CD14-positive monocyte (primary cell): ENCODE results near the gene PCDHGA10. TPM values are rescaled to one million over a fixed set of nuclear protein-coding genes. Genes with fewer than 3 reads are reported as not detected.
"Not testable (repeated sequence)": the region's sequence is repeated elsewhere in the genome, so short reads cannot be mapped to it uniquely, and the experiment has no call there.

Experiments used
- DNase-seq, 3 donors: peaks; one replicate each; pipeline ENCODE4 v3.0.0-alpha.2; 2011 to 2022
- H2AFZ ChIP-seq: 2 replicates; pipeline ENCODE4 v1.6.0; 2012; ENCODE audit warnings: mild to moderate bottlenecking, low read depth, low read length, inconsistent platforms; ENCODE audit not compliant: insufficient read depth, poor library complexity, severe bottlenecking
- H3K27ac ChIP-seq, 2 donors: 1 replicate in 1 of 2; 2 replicates in 1 of 2; pipeline ENCODE4 v1.5.1; 2012 to 2013; ENCODE audit warnings: low read length in 2 of 2, control low read depth in 1 of 2, inconsistent platforms in 1 of 2, low read depth in 1 of 2, mild to moderate bottlenecking in 1 of 2
- H3K27me3 ChIP-seq, 2 donors: one replicate each; pipeline versions ENCODE4 v1.6.0 to v1.6.1; 2011 to 2013; ENCODE audit warnings: low read length in 2 of 2; ENCODE audit not compliant: control insufficient read depth in 2 of 2, insufficient read depth in 2 of 2
- H3K36me3 ChIP-seq, 2 donors: replicated peaks in 1 of 2; 1 replicate in 1 of 2; 2 replicates in 1 of 2; pipeline versions ENCODE4 v1.5.1 to v1.6.1; 2012 to 2013; ENCODE audit warnings: low read length in 2 of 2, control low read depth in 1 of 2, inconsistent platforms in 1 of 2, mild to moderate bottlenecking in 1 of 2; ENCODE audit not compliant: insufficient read depth in 2 of 2, control insufficient read depth in 1 of 2
- H3K4me1 ChIP-seq, 2 donors: 1 replicate in 1 of 2; 2 replicates in 1 of 2; pipeline versions ENCODE4 v1.5.1 to v1.6.1; 2012 to 2013; ENCODE audit warnings: low read length in 2 of 2, control low read depth in 1 of 2, inconsistent platforms in 1 of 2, mild to moderate bottlenecking in 1 of 2, moderate library complexity in 1 of 2; ENCODE audit not compliant: insufficient read depth in 2 of 2, control insufficient read depth in 1 of 2
- H3K4me2 ChIP-seq: replicated peaks from 2 replicates; pipeline ENCODE3; 2012; ENCODE audit warnings: low read length, moderate library complexity, mild to moderate bottlenecking; ENCODE audit not compliant: poor library complexity, severe bottlenecking; ENCODE audit errors: extremely low read depth
- H3K4me3 ChIP-seq, 3 experiments: fragments of 200-600 bp in 1 of 3; sonication (generic) in 1 of 3; replicated peaks in 1 of 3; 1 replicate in 2 of 3; 2 replicates in 1 of 3; pipeline ENCODE4 v1.5.1; 2011 to 2013; ENCODE audit warnings: low read length in 3 of 3, mild to moderate bottlenecking in 3 of 3, control low read depth in 2 of 3, low read depth in 2 of 3, inconsistent platforms in 1 of 3, moderate library complexity in 1 of 3
- H3K79me2 ChIP-seq: 2 replicates; pipeline ENCODE4 v1.6.0; 2012; ENCODE audit warnings: mild to moderate bottlenecking, control low read depth, inconsistent platforms, low read length, moderate library complexity; ENCODE audit not compliant: insufficient read depth
- H3K9ac ChIP-seq: 2 replicates; pipeline ENCODE4 v1.6.0; 2017; ENCODE audit warnings: low read length, mild to moderate bottlenecking; ENCODE audit not compliant: insufficient read depth, poor library complexity, severe bottlenecking
- H3K9me3 ChIP-seq, 2 donors: replicated peaks in 1 of 2; 1 replicate in 1 of 2; 2 replicates in 1 of 2; pipeline versions ENCODE4 v1.5.1 to v1.6.1; 2012 to 2013; ENCODE audit warnings: low read length in 2 of 2, control low read depth in 1 of 2; ENCODE audit not compliant: control insufficient read depth in 1 of 2, insufficient read depth in 1 of 2
- H4K20me1 ChIP-seq: 2 replicates; pipeline ENCODE4 v1.6.0; 2012; ENCODE audit warnings: mild to moderate bottlenecking, low read length, control low read depth, moderate library complexity; ENCODE audit not compliant: insufficient read depth
- H3K27ac Mint-ChIP-seq, 7 donors: one replicate each; pipeline ENCODE4 v1.8.0; 2020; ENCODE audit warnings: mild to moderate bottlenecking in 7 of 7, mixed read lengths in 7 of 7, moderate library complexity in 6 of 7, inconsistent platforms in 2 of 7
- H3K27me3 Mint-ChIP-seq, 3 donors: one replicate each; pipeline ENCODE4 v1.8.0; 2021 to 2022; ENCODE audit warnings: low read depth in 3 of 3, mild to moderate bottlenecking in 3 of 3, mixed read lengths in 3 of 3, moderate library complexity in 3 of 3, inconsistent platforms in 1 of 3
- H3K36me3 Mint-ChIP-seq, 2 donors: one replicate each; pipeline ENCODE4 v1.8.0; 2020; ENCODE audit warnings: mixed read lengths in 2 of 2, inconsistent platforms in 1 of 2, mild to moderate bottlenecking in 1 of 2
- H3K4me1 Mint-ChIP-seq: one replicate; pipeline ENCODE4 v1.8.0; 2020; ENCODE audit warnings: mild to moderate bottlenecking, mixed read lengths
- H3K4me3 Mint-ChIP-seq, 2 donors: one replicate each; pipeline ENCODE4 v1.8.0; 2020; ENCODE audit warnings: mild to moderate bottlenecking in 2 of 2, mixed read lengths in 2 of 2, moderate library complexity in 1 of 2
- H3K9me3 Mint-ChIP-seq, 7 donors: one replicate each; pipeline ENCODE4 v1.8.0; 2020 to 2022; ENCODE audit warnings: mixed read lengths in 7 of 7, mild to moderate bottlenecking in 6 of 7, moderate library complexity in 6 of 7, inconsistent platforms in 2 of 7
- CTCF ChIP-seq: fragments of 200-600 bp; IDR thresholded peaks from one replicate; pipeline ENCODE4 v1.8.0; 2022; ENCODE audit warnings: antibody characterized with exemption, mild to moderate bottlenecking
- WGBS: methylation state at CpG from one replicate; pipeline ENCODE4 v1.1.5; 2013; ENCODE audit warnings: missing lambda C conversion rate; ENCODE audit not compliant: insufficient coverage; 5-methylcytosine and 5-hydroxymethylcytosine counted together
- intact Hi-C, 2 donors: fragments of 100-400 bp; cut with micrococcal nuclease; formaldehyde crosslinking; loops; one replicate each; pipeline versions ENCODE4 v1.15.0 to v1.15.1; 2023
- polyA plus RNA-seq, 3 donors: library from polyadenylated mRNA; depleted of rRNA in 1 of 3; unstranded in 2 of 3; stranded (reverse) in 1 of 3; fragments of 300-500 nt in 2 of 3; fragments of >200 nt in 1 of 3; fragmentation: Illumina TruSeq in 2 of 3; gene quantifications; 1 replicate in 2 of 3; 2 replicates in 1 of 3; pipeline ENCODE4 v1.2.3, GENCODE V29; 2012 to 2021

PCDHGA10 gene
- polyA plus RNA-seq, 3 donors, result not detected

GRCh38 chr5:141383345-141383744 is 29.4 kb upstream of the PCDHGA10 start:
- H3K36me3 Mint-ChIP-seq, result peaks cover 0 to 6% of the 10 kb centered on the region in 2 donors
- Histone ChIP-seq H3K9me3 (peaks cover 30 to 56% of the 10 kb centered on the region in 2 donors), H3K36me3 (no peaks in the 10 kb centered on the region), H3K4me2 (no peak overlapping the region), H2AFZ (no peak overlapping the region), H3K27me3 (peaks cover 36 to 80% of the 10 kb centered on the region in 2 donors), H3K27ac (no peak overlapping the region), H3K4me3 (peak overlapping the region in 1 of 3 experiments; percentile 48), H3K79me2 (no peaks in the 10 kb centered on the region), H3K9ac (no peak overlapping the region), H4K20me1 (no peaks in the 10 kb centered on the region), H3K4me1 (no peaks in the 10 kb centered on the region)
- no peak for TF ChIP-seq CTCF
- H3K4me1 Mint-ChIP-seq, result peaks cover 5% of the 10 kb centered on the region
- H3K27ac Mint-ChIP-seq, result no peak overlapping the region
- peak overlapping the region; percentile 64 to 65 for H3K4me3 Mint-ChIP-seq
- peaks cover 25 to 58% (median 50%) of the 10 kb centered on the region in 7 donors for H3K9me3 Mint-ChIP-seq
- no peak for DNase-seq
- intact Hi-C loops, result no loop called here
- 31% methylated on average over 10 of the region's 21 CpGs for WGBS
- peaks cover 39 to 65% (median 56%) of the 10 kb centered on the region in 3 donors for H3K27me3 Mint-ChIP-seq

- Histone ChIP-seq H3K79me2 (no peaks in the 10 kb centered on the region), H3K4me1 (no peaks in the 10 kb centered on the region), H3K36me3 (no peaks in the 10 kb centered on the region), H3K9me3 (peaks cover 44 to 70% of the 10 kb centered on the region in 2 donors), H3K9ac (no peak overlapping the region), H3K27ac (no peak overlapping the region), H2AFZ (no peak overlapping the region), H4K20me1 (no peaks in the 10 kb centered on the region), H3K4me2 (no peak overlapping the region), H3K4me3 (no peak overlapping the region), H3K27me3 (peaks cover 44 to 91% of the 10 kb centered on the region in 2 donors)
- TF ChIP-seq CTCF, result no peak
- Mint-ChIP-seq H3K27ac (peak overlapping the region in 1 of 7 donors; percentile 16), H3K9me3 (peaks cover 37 to 72% (median 63%) of the 10 kb centered on the region in 7 donors), H3K4me1 (peaks cover 6% of the 10 kb centered on the region), H3K4me3 (peak overlapping the region; percentile 16 to 51), H3K36me3 (peaks cover 3 to 9% of the 10 kb centered on the region in 2 donors), H3K27me3 (peaks cover 47 to 78% (median 70%) of the 10 kb centered on the region in 3 donors)
- DNase-seq, result no peak
- intact Hi-C loops, result no loop called here
- 49% methylated on average over 40 of the region's 43 CpGs for WGBS
These were observed 28.1 kb upstream of the PCDHGA10 start for GRCh38 chr5:141384471-141385267.

- H3K79me2 ChIP-seq, H3K27ac ChIP-seq, H3K36me3 ChIP-seq, intact Hi-C loops, H3K4me1 ChIP-seq, H4K20me1 ChIP-seq, H3K4me1 Mint-ChIP-seq, H3K9ac ChIP-seq, DNase-seq, H2AFZ ChIP-seq, H3K4me2 ChIP-seq, H3K27ac Mint-ChIP-seq: not testable (repeated sequence)
- H3K36me3 Mint-ChIP-seq, result peaks cover 7 to 13% of the 10 kb centered on the region in 2 donors
- H3K4me3 ChIP-seq, result peak within 1 kb of the TSS in 1 of 3 experiments; percentile 20
- peaks cover 41 to 81% (median 64%) of the 10 kb centered on the region in 7 donors for H3K9me3 Mint-ChIP-seq
- H3K27me3 ChIP-seq, result peaks cover 42 to 96% of the 10 kb centered on the region in 2 donors
- H3K27me3 Mint-ChIP-seq, result peaks cover 45 to 79% (median 77%) of the 10 kb centered on the region in 3 donors
- 4% methylated on average over 9 of the region's 40 CpGs for WGBS
- H3K4me3 Mint-ChIP-seq, result peak within 1 kb of the TSS; percentile 65 to 76
- peaks cover 49 to 95% of the 10 kb centered on the region in 2 donors for H3K9me3 ChIP-seq
These were observed 25.1 kb upstream of the PCDHGA10 start, which contains the start of gene PCDHGB4 for GRCh38 chr5:141387557-141388311. TSS of gene PCDHGB4 (plus strand) at chr5:141387698. CDS start at chr5:141387885, 187 bp downstream.
